MCF 10A (cell line): ENCODE results near the gene CCDC85A. TPM values are rescaled to one million over a fixed set of nuclear protein-coding genes. Genes with fewer than 3 reads are reported as not detected.
"Not testable (repeated sequence)": the region's sequence is repeated elsewhere in the genome, so short reads cannot be mapped to it uniquely, and the experiment has no call there.

Experiments
- Bru-seq: library from RNA; stranded (reverse); fragments of 400-500 nt; gene quantifications from one replicate; lab custom pipeline; 2021; lab: Mats Ljungman, UMichigan
- BruChase-seq, 2 experiments: library from RNA; stranded (reverse); fragments of 400-500 nt; gene quantifications; one replicate each; lab custom pipeline; 2021; lab: Mats Ljungman, UMichigan
- BruUV-seq: library from RNA; stranded (reverse); fragments of 400-500 nt; replicated peaks from 2 replicates; lab custom pipeline; 2021; lab: Mats Ljungman, UMichigan
- CTCF ChIA-PET: fragments of 300-600 bp; sonication (Branson Sonifier 250); formaldehyde crosslinking; extraction: SDS; loops from one replicate; lab custom pipeline; 2021; ENCODE audit warnings: antibody characterized with exemption, inconsistent platforms; lab: Yijun Ruan, JAX
- POLR2A ChIA-PET: fragments of 300-600, 350-650 bp; sonication (Branson Sonifier 250); formaldehyde crosslinking; extraction: SDS; loops from one replicate; lab custom pipeline; 2020; ENCODE audit warnings: antibody characterized with exemption, inconsistent platforms; lab: Yijun Ruan, JAX
- DNase-seq: peaks from one replicate; pipeline ENCODE4 v3.0.0-alpha.2; 2018; ENCODE audit not compliant: unreplicated experiment
- H3K27ac Mint-ChIP-seq: one replicate; pipeline ENCODE4 v1.8.0; 2022; ENCODE audit warnings: mild to moderate bottlenecking, low read depth, mixed read lengths; ENCODE audit not compliant: unreplicated experiment
- H3K27me3 Mint-ChIP-seq: one replicate; pipeline ENCODE4 v1.8.0; 2022; ENCODE audit warnings: mixed read lengths; ENCODE audit not compliant: insufficient read depth, unreplicated experiment
- H3K36me3 Mint-ChIP-seq: one replicate; pipeline ENCODE4 v1.8.0; 2022; ENCODE audit warnings: mild to moderate bottlenecking, moderate library complexity, mixed read lengths; ENCODE audit not compliant: insufficient read depth, unreplicated experiment
- H3K4me1 Mint-ChIP-seq: one replicate; pipeline ENCODE4 v1.8.0; 2022; ENCODE audit warnings: mixed read lengths; ENCODE audit not compliant: insufficient read depth, unreplicated experiment
- H3K4me3 Mint-ChIP-seq: one replicate; pipeline ENCODE4 v1.8.0; 2022; ENCODE audit warnings: mild to moderate bottlenecking, moderate library complexity, mixed read lengths; ENCODE audit not compliant: unreplicated experiment
- H3K9me3 Mint-ChIP-seq: one replicate; pipeline ENCODE4 v1.8.0; 2022; ENCODE audit warnings: mixed read lengths; ENCODE audit not compliant: unreplicated experiment
- intact Hi-C: fragments of 100-400 bp; cut with micrococcal nuclease; formaldehyde crosslinking; loops from 2 replicates; pipeline ENCODE4 v1.14.1; 2022
- long read RNA-seq: library from polyadenylated mRNA; stranded (forward); transcript quantifications from one replicate; pipeline ENCODE4 v2.0.0, GENCODE V29; 2022
- total RNA-seq: library from RNA; stranded (reverse); gene quantifications from 2 replicates; pipeline ENCODE4 v1.2.3, GENCODE V29; 2022
- TF ChIP-seq, protein P1 (sequence below): fragments of 200-600 bp; IDR thresholded peaks from one replicate; pipeline ENCODE4 v1.8.0; 2022; ENCODE audit warnings: antibody characterized with exemption, mild to moderate bottlenecking; ENCODE audit not compliant: unreplicated experiment

CCDC85A gene
- 0.16 and 0.20 TPM in 2 replicates for total RNA-seq
- Bru-seq, nascent RNA = percentile 19 among the genes with signal in this experiment
- BruChase-seq, experiment 1, labeled RNA remaining after a 6-hour chase = percentile 39 among the genes with signal in this experiment
- percentile 33 among the genes with signal in this experiment for BruChase-seq, experiment 2, labeled RNA remaining after a 2-hour chase
- long read RNA-seq, partial matches to known transcripts = 0 of 1 reads
- long read RNA-seq, other reads (novel, unspliced or antisense) = 1 of 1 reads

DNA sequence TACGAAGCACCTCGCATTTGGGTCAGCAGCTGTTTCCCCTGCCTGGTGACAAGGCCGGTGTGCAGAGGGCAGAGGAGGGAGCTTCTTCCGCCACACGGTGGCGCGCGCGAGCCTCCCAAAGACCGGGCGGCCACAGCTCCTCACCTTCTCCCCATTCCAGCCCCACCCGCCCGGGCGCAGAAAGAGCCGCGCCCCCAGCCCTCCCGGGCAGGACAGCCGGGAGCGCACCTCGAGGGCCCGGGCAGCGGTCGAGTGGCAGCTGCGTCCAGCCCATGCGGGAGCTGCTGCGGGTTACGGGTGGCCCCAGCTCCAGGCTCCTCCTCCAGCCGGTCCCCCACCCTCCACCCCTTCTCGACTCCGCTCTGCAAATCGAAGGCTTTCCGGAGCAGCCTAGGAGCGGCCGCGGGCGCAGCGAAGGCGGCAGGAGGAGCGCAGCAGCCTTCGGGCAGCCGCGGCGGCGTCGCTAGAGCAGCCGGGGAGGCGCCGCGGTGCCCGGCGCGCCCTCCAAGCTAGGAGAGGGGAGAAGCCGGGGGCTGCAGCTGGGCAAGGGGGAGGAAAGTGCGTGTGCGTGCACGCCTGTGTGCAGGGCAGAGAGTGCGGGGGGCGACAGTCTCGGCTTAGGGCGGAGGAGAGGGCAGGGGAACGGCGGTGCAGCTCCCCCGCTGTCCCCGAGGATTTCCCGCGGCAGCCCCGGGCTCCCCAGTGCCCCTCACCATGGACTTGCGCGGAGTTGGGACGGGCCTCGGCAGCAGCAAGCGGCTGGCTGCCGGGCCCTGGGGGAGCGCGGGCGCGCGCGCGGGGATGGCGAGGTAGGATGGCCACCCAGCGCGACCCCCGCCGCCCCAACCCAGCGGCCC lies at the start of gene CCDC85A:
CCDC85A (plus strand) TSS at position 348 of the 857 bp plus-strand sequence. CDS start 635 bp downstream, outside the sequence.
- peak within 1 kb of the TSS; percentile 89 for H3K4me3 Mint-ChIP-seq
- no TSS peak for BruUV-seq
- TF ChIP-seq, protein P1, sequence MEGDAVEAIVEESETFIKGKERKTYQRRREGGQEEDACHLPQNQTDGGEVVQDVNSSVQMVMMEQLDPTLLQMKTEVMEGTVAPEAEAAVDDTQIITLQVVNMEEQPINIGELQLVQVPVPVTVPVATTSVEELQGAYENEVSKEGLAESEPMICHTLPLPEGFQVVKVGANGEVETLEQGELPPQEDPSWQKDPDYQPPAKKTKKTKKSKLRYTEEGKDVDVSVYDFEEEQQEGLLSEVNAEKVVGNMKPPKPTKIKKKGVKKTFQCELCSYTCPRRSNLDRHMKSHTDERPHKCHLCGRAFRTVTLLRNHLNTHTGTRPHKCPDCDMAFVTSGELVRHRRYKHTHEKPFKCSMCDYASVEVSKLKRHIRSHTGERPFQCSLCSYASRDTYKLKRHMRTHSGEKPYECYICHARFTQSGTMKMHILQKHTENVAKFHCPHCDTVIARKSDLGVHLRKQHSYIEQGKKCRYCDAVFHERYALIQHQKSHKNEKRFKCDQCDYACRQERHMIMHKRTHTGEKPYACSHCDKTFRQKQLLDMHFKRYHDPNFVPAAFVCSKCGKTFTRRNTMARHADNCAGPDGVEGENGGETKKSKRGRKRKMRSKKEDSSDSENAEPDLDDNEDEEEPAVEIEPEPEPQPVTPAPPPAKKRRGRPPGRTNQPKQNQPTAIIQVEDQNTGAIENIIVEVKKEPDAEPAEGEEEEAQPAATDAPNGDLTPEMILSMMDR = peak; percentile 94
- peaks cover 11% of the 10 kb centered on the region for H3K4me1 Mint-ChIP-seq
- no peaks in the 10 kb centered on the region for H3K9me3 Mint-ChIP-seq
- H3K27ac Mint-ChIP-seq = no peak within 1 kb of the TSS
- H3K27me3 Mint-ChIP-seq = no peaks in the 10 kb centered on the region
- H3K36me3 Mint-ChIP-seq = no peaks in the 10 kb centered on the region
- POLR2A ChIA-PET = interaction anchor here (0.7 to 1.8 kb wide), 5 partner anchors 265 to 1035 kb away, joined by 3 to 8 read pairs (median 3); no protein-coding TSS in a partner anchor
- peak; percentile 83 for DNase-seq
- CTCF ChIA-PET = interaction anchor here (0.5 to 3.8 kb wide), 60 partner anchors 8 to 1335 kb away, joined by 3 to 25 read pairs (median 3); no protein-coding TSS in a partner anchor
- intact Hi-C loops = loop anchor here (1.0 to 10.0 kb wide), 3 partner anchors 1021 to 1332 kb away; no protein-coding TSS in a partner anchor

DNA sequence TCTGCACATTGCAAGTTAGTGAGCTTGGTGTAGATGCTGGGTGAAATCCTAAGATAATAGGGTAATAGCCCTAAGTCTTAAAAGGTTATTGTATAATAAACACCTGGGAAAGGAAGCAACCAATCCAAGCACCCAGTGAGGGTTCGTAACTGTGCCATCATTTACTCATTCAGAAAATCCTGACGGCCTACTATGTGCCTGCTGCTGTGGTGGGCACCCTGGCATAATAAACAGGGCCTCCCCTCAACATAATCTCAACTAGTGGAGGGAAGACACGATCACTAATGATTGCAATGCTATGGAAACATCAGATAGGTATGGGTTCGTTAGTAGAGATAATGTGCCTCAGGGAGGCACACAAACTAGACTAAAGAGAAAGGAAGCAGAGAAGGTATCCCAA lies 48.9 kb upstream of the CCDC85A start:
- H3K36me3 Mint-ChIP-seq = no peaks in the 10 kb centered on the region
- no peak for DNase-seq
- no peak overlapping the region for H3K27ac Mint-ChIP-seq
- intact Hi-C loops = loop anchor here (5.0 kb wide), 2 partner anchors 363 to 613 kb away; no protein-coding TSS in a partner anchor
- H3K9me3 Mint-ChIP-seq = no peaks in the 10 kb centered on the region
- H3K27me3 Mint-ChIP-seq = no peaks in the 10 kb centered on the region
- TF ChIP-seq, protein P1 = no peak
- no peak overlapping the region for H3K4me3 Mint-ChIP-seq
- ChIA-PET POLR2A (interaction anchor here (0.5 kb wide), 1 partner anchor 308 kb away, joined by 4 read pairs; no protein-coding TSS in a partner anchor), CTCF (interaction anchor here (1.0 to 1.2 kb wide), 2 partner anchors 49 to 59 kb away, joined by 3 to 5 read pairs; partner anchors contain the start of gene CCDC85A)
- H3K4me1 Mint-ChIP-seq = no peaks in the 10 kb centered on the region
- BruUV-seq = no TSS peak

DNA sequence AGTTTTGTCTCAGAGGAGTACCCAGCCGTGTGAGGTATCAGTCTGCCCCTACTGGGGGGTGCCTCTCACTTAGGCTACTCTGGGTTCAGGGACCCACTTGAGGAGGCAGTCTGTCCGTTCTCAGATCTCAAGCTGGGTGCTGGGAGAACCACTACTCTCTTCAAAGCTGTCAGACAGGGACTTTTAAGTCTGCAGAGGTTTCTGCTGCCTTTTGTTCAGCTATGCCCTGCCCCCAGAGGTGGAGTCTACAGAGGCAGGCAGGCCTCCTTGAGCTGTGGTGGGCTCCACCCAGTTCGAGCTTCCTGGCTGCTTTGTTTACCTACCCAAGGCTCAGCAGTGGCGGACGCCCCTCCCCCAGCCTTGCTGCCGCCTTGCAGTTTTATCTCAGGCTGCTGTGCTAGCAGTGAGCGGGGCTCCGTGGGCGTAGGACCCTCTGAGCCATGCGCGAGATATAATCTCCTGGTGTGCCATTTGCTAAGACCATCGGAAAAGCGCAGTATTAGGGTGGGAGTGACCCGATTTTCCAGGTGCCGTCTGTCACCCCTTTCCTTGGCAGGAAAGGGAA lies 41.2 kb upstream of the CCDC85A start:
- H3K4me3 Mint-ChIP-seq, CTCF ChIA-PET, H3K27ac Mint-ChIP-seq, BruUV-seq, H3K9me3 Mint-ChIP-seq, DNase-seq, H3K4me1 Mint-ChIP-seq, H3K27me3 Mint-ChIP-seq, H3K36me3 Mint-ChIP-seq, intact Hi-C loops: not testable (repeated sequence)
- POLR2A ChIA-PET = interaction anchor here (0.6 to 1.1 kb wide), 2 partner anchors 15 to 24 kb away, joined by 3 to 5 read pairs; no protein-coding TSS in a partner anchor

DNA sequence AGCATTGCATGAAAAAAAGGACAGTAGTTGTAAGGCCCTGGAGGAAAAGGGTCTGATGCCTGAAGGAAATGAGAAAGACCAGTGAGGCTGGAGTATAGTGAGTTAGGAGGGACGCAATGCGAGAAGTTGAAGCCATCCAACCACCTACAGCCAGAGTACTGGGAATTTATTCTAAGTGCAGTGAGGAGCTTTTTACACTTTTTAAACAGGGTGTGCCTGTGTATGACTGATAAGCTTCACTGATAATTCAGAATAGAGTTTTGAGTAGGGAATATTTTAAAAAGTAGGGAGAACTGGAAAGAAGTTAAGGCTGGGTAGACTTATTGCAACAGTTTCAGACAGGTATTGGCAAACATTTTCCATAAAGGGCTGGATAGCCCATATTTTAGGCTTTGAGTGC lies 35.9 kb upstream of the CCDC85A start:
- POLR2A ChIA-PET = no interaction called here
- no peak overlapping the region for H3K27ac Mint-ChIP-seq

More for the DNA sequence above, 35.9 kb upstream of the CCDC85A start:
- no peaks in the 10 kb centered on the region for H3K27me3 Mint-ChIP-seq
- CTCF ChIA-PET = interaction anchor here (0.6 to 1.1 kb wide), 2 partner anchors 15 to 74 kb away, joined by 3 to 7 read pairs; no protein-coding TSS in a partner anchor
- intact Hi-C loops = no loop called here
- no TSS peak for BruUV-seq
- TF ChIP-seq, protein P1 = no peak
- H3K4me3 Mint-ChIP-seq = no peak overlapping the region
- no peaks in the 10 kb centered on the region for H3K4me1 Mint-ChIP-seq
- DNase-seq = no peak
- no peaks in the 10 kb centered on the region for H3K36me3 Mint-ChIP-seq
- H3K9me3 Mint-ChIP-seq = no peaks in the 10 kb centered on the region
